GM12891 (cell line): ENCODE data around the gene KHK.

Experiments
- POLR2A ChIP-seq: IDR thresholded peaks from 2 replicates; pipeline ENCODE4 v1.6.1; 2011; ENCODE audit warnings: low read depth, low read length, control low read depth
- POLR2AphosphoS5 ChIP-seq: IDR thresholded peaks from 2 replicates; pipeline ENCODE4 v1.6.1; 2011; ENCODE audit warnings: low read depth, low read length, control low read depth
- SPI1 ChIP-seq: IDR thresholded peaks from 2 replicates; pipeline ENCODE4 v1.6.1; 2011; ENCODE audit warnings: low read depth, low read length, control low read depth
- TAF1 ChIP-seq: IDR thresholded peaks from 2 replicates; pipeline ENCODE4 v1.6.1; 2011; ENCODE audit warnings: low read depth, low read length, control low read depth

GRCh38 chr2:27139310-27139709, 52.7 kb downstream of the KHK start, which contains the start of gene PRR30:
- TF ChIP-seq TAF1 (no peak), POLR2A (no peak), POLR2AphosphoS5 (no peak), SPI1 (no peak)
